GM23338 (cell line): ENCODE results near the gene SNX1. TPM values are rescaled to one million over a fixed set of nuclear protein-coding genes. Genes with fewer than 3 reads are reported as not detected.

Source experiments
- ATAC-seq: fragments of 200-7000 bp; cut with Tn5 transposase; 3 replicates; pipeline ENCODE4 v1.9.1; 2020
- DNase-seq: peaks from one replicate; pipeline ENCODE4 v3.0.0-alpha.2; 2015; ENCODE audit warnings: low spot score
- H2AFZ ChIP-seq: fragments of 200-600 bp; sonication (generic); 2 replicates; pipeline ENCODE4 v1.8.0; 2016; ENCODE audit warnings: antibody characterized with exemption, mild to moderate bottlenecking, moderate library complexity
- H3F3A ChIP-seq: fragments of 200-600 bp; sonication (generic); replicated peaks from 2 replicates; pipeline ENCODE4 v1.8.0; 2017; ENCODE audit warnings: antibody characterized with exemption, mixed run types, low read depth
- H3K27ac ChIP-seq: fragments of 200-600 bp; sonication (generic); 2 replicates; pipeline ENCODE4 v1.6.1; 2016; ENCODE audit warnings: low read depth
- H3K27me3 ChIP-seq: fragments of 200-600 bp; sonication (generic); 2 replicates; pipeline ENCODE4 v1.8.0; 2016; ENCODE audit warnings: mild to moderate bottlenecking, mixed run types, moderate library complexity; ENCODE audit not compliant: insufficient read depth
- H3K36me3 ChIP-seq: fragments of 200-600 bp; sonication (generic); 2 replicates; pipeline ENCODE4 v1.8.0; 2016; ENCODE audit warnings: mild to moderate bottlenecking; ENCODE audit not compliant: insufficient read depth
- H3K4me1 ChIP-seq: fragments of 200-600 bp; sonication (generic); 2 replicates; pipeline ENCODE4 v1.8.0; 2016; ENCODE audit warnings: mild to moderate bottlenecking, moderate library complexity; ENCODE audit not compliant: insufficient read depth
- H3K4me2 ChIP-seq: fragments of 200-600 bp; sonication (generic); 2 replicates; pipeline ENCODE4 v1.7.1; 2017; ENCODE audit warnings: mixed run types
- H3K4me3 ChIP-seq: fragments of 200-600 bp; sonication (generic); 2 replicates; pipeline ENCODE4 v1.6.1; 2016; ENCODE audit warnings: mixed run types
- H3K79me2 ChIP-seq: fragments of 200-600 bp; sonication (generic); replicated peaks from 2 replicates; pipeline ENCODE4 v1.8.0; 2017; ENCODE audit warnings: mild to moderate bottlenecking; ENCODE audit not compliant: insufficient read depth
- H3K9me2 ChIP-seq: fragments of 200-600 bp; sonication (generic); 2 replicates; pipeline ENCODE4 v1.8.0; 2017; ENCODE audit not compliant: insufficient read depth
- H4K20me1 ChIP-seq: fragments of 200-600 bp; sonication (generic); replicated peaks from 2 replicates; pipeline ENCODE4 v1.8.0; 2017; ENCODE audit warnings: mild to moderate bottlenecking; ENCODE audit not compliant: insufficient read depth
- H3K27ac Mint-ChIP-seq: 2 replicates; pipeline ENCODE4 v1.8.0; 2020; ENCODE audit warnings: inconsistent platforms, mild to moderate bottlenecking, moderate library complexity, mixed read lengths
- H3K27me3 Mint-ChIP-seq: 3 replicates; pipeline ENCODE4 v1.8.0; 2022; ENCODE audit warnings: low read depth, mild to moderate bottlenecking, moderate library complexity, mixed read lengths, inconsistent platforms; ENCODE audit not compliant: insufficient read depth, poor library complexity
- H3K36me3 Mint-ChIP-seq: 3 replicates; pipeline ENCODE4 v1.8.0; 2021; ENCODE audit warnings: low read depth, mild to moderate bottlenecking, inconsistent platforms, moderate library complexity, mixed read lengths
- H3K4me1 Mint-ChIP-seq: 3 replicates; pipeline ENCODE4 v1.8.0; 2020; ENCODE audit warnings: mild to moderate bottlenecking, inconsistent platforms, mixed read lengths
- H3K4me3 Mint-ChIP-seq: 3 replicates; pipeline ENCODE4 v1.8.0; 2021; ENCODE audit warnings: moderate library complexity, mild to moderate bottlenecking, inconsistent platforms, mixed read lengths
- H3K9me3 Mint-ChIP-seq: 3 replicates; pipeline ENCODE4 v1.8.0; 2020; ENCODE audit warnings: moderate library complexity, mild to moderate bottlenecking, inconsistent platforms, mixed read lengths
- CREB1 ChIP-seq: fragments of 250-450 bp; sonication (Bioruptor Pico); IDR thresholded peaks from 2 replicates; pipeline ENCODE4 v1.5.0; 2020; ENCODE audit warnings: low read depth, mild to moderate bottlenecking, moderate library complexity
- CTCF ChIP-seq, 2 experiments: fragments of 200-600 bp in 1 of 2; sonication (generic) in 1 of 2; conservative IDR thresholded peaks; 2 replicates each; pipeline versions ENCODE4 v1.5.1 to v1.6.1; 2016 to 2017; ENCODE audit warnings: antibody characterized with exemption in 2 of 2, low read depth in 2 of 2, mild to moderate bottlenecking in 2 of 2, moderate library complexity in 1 of 2
- ETS1 ChIP-seq: IDR thresholded peaks from 2 replicates; pipeline ENCODE4 v1.6.1; 2016; ENCODE audit warnings: antibody characterized with exemption
- EZH2 ChIP-seq: fragments of 200-600 bp; sonication (generic); IDR thresholded peaks from one replicate; pipeline ENCODE4 v1.8.0; 2017; ENCODE audit warnings: antibody characterized with exemption, mild to moderate bottlenecking, low read depth; ENCODE audit not compliant: unreplicated experiment
- EZH2phosphoT487 ChIP-seq: fragments of 200-600 bp; sonication (generic); IDR thresholded peaks from one replicate; pipeline ENCODE4 v1.8.1; 2018; ENCODE audit warnings: antibody characterized with exemption; ENCODE audit not compliant: unreplicated experiment
- JUNB ChIP-seq: IDR thresholded peaks from one replicate; pipeline ENCODE4 v1.6.1; 2016; ENCODE audit warnings: antibody characterized with exemption; ENCODE audit not compliant: unreplicated experiment
- NANOG ChIP-seq: IDR thresholded peaks from 2 replicates; pipeline ENCODE4 v1.6.1; 2016; ENCODE audit warnings: antibody characterized with exemption, borderline replicate concordance
- POLR2AphosphoS5 ChIP-seq: IDR thresholded peaks from 2 replicates; pipeline ENCODE4 v1.6.1; 2016; ENCODE audit warnings: antibody characterized with exemption, low read depth
- REST ChIP-seq: IDR thresholded peaks from one replicate; pipeline ENCODE4 v1.6.1; 2018; ENCODE audit warnings: antibody characterized with exemption; ENCODE audit not compliant: unreplicated experiment
- STAT1 ChIP-seq: IDR thresholded peaks from one replicate; pipeline ENCODE4 v1.6.1; 2016; ENCODE audit warnings: antibody characterized with exemption; ENCODE audit not compliant: unreplicated experiment
- ZNF114 ChIP-seq: fragments of 250-450 bp; sonication (Bioruptor Pico); IDR thresholded peaks from 2 replicates; pipeline ENCODE4 v1.5.0; 2020; ENCODE audit warnings: mild to moderate bottlenecking, moderate library complexity
- ZNF331 ChIP-seq: fragments of 250-450 bp; sonication (Bioruptor Pico); IDR thresholded peaks from 2 replicates; pipeline ENCODE4 v1.5.0; 2020; ENCODE audit warnings: low read depth, mild to moderate bottlenecking, moderate library complexity
- ZNF462 ChIP-seq: fragments of 250-450 bp; sonication (Bioruptor Pico); IDR thresholded peaks from 2 replicates; pipeline ENCODE4 v1.5.0; 2020; ENCODE audit warnings: mild to moderate bottlenecking, moderate library complexity
- polyA plus RNA-seq: library from polyadenylated mRNA; unstranded; fragments of >200 nt; fragmentation: Nextera tagmentation; extraction: Ambion mirVana; gene quantifications from 2 replicates; pipeline ENCODE4 v1.2.1, GENCODE V29; 2016
- total RNA-seq: library from RNA; depleted of rRNA; stranded (reverse); fragments of >200 nt; shearing (Covaris generic); gene quantifications from 2 replicates; pipeline ENCODE4 v1.2.3, GENCODE V29; 2014

SNX1 gene
- total and polyA plus RNA-seq, 2 experiments from 2014 or later: 33.3 to 33.8 TPM

GRCh38 chr15:64089543-64090280, 6.1 kb upstream of the SNX1 start:
- no peak for DNase-seq
- Histone ChIP-seq H3K36me3 (peaks cover 16% of the 10 kb centered on the region), H3K79me2 (peaks cover 40% of the 10 kb centered on the region), H3K4me1 (peaks cover 7% of the 10 kb centered on the region; the same call in 1 of the 2 replicates), H4K20me1 (peaks cover 8% of the 10 kb centered on the region; the same call in 1 of the 2 replicates), H3K4me3 (no peak overlapping the region), H3F3A (no peaks in the 10 kb centered on the region), H2AFZ (no peak overlapping the region), H3K27ac (no peak overlapping the region), H3K9me2 (no peaks in the 10 kb centered on the region), H3K27me3 (no peaks in the 10 kb centered on the region), H3K4me2 (no peak overlapping the region)
- H3K36me3 Mint-ChIP-seq: peaks cover 29% of the 10 kb centered on the region
- TF ChIP-seq REST (no peak), EZH2phosphoT487 (no peak), ZNF331 (CRISPR knock-in tag) (no peak), EZH2 (no peak), POLR2AphosphoS5 (no peak), NANOG (no peak), ZNF114 (CRISPR knock-in tag) (no peak), ZNF462 (CRISPR knock-in tag) (no peak), CREB1 (CRISPR knock-in tag) (no peak), STAT1 (no peak), CTCF (conservative IDR thresholded peaks at IDR 0.05; ENCODE audit: low read depth in 2 of 2) (no peak), ETS1 (no peak), JUNB (no peak)
- H3K4me1 Mint-ChIP-seq: peaks cover 14% of the 10 kb centered on the region
- H3K27ac Mint-ChIP-seq: no peak overlapping the region
- no peak for ATAC-seq
- H3K9me3 Mint-ChIP-seq: no peaks in the 10 kb centered on the region
- peaks cover 6% of the 10 kb centered on the region for H3K27me3 Mint-ChIP-seq
- H3K4me3 Mint-ChIP-seq: no peak overlapping the region
